Measurements from ENCODE around the gene LZTR1. TPM values are rescaled to one million over a fixed set of nuclear protein-coding genes. Genes with fewer than 3 reads are reported as not detected.
"Not testable (repeated sequence)": the region's sequence is repeated elsewhere in the genome, so short reads cannot be mapped to it uniquely, and the experiment has no call there.

Gene LZTR1
- total RNA-seq = 10 to 100 TPM; 39.3 to 43.4 TPM

- peak; percentile 83 for DNase-seq
- POLR2A ChIA-PET = interaction anchor here (0.6 to 1.7 kb wide), 7 partner anchors 10 to 31 kb away, joined by 3 to 13 read pairs (median 5); partner anchors contain the start of gene THAP7
- peaks cover 16% of the 10 kb centered on the region for H3K36me3 Mint-ChIP-seq
- peak within 1 kb of the TSS; percentile 88 for H3K27ac Mint-ChIP-seq
- peak within 1 kb of the TSS; percentile 95 for H3K4me3 Mint-ChIP-seq
- peaks cover 10% of the 10 kb centered on the region for H3K9me3 Mint-ChIP-seq
- CTCF ChIA-PET = interaction anchor here (0.6 to 3.1 kb wide), 14 partner anchors 9 to 120 kb away, joined by 3 to 17 read pairs (median 4); partner anchors contain the start of genes P2RX6 and THAP7
- intact Hi-C loops (cut with micrococcal nuclease) = loop anchor here (1.0 kb wide), 2 partner anchors 20 to 65 kb away; partner anchors contain the start of genes CRKL and THAP7
- no peaks in the 10 kb centered on the region for H3K27me3 Mint-ChIP-seq
- H3K4me1 Mint-ChIP-seq (ENCODE audit: low read depth) = peaks cover 43% of the 10 kb centered on the region
Observed at GRCh38 chr22:20981787-20982562, at the start of gene LZTR1. Gene LZTR1 (plus strand): TSS chr22:20982297. CDS start chr22:20982372, 75 bp downstream.

- ChIA-PET CTCF (no interaction called here), POLR2A (no interaction called here)
- Mint-ChIP-seq H3K4me1 (ENCODE audit: low read depth) (peaks cover 56% of the 10 kb centered on the region), H3K9me3 (no peaks in the 10 kb centered on the region), H3K4me3 (no peak overlapping the region), H3K36me3 (peaks cover 41% of the 10 kb centered on the region), H3K27me3 (no peaks in the 10 kb centered on the region), H3K27ac (no peak overlapping the region)
- DNase-seq = no peak
- intact Hi-C loops (cut with micrococcal nuclease) = no loop called here
Observed at GRCh38 chr22:20933910-20934309, 48.2 kb upstream of the LZTR1 start.

- POLR2A ChIA-PET; intact Hi-C loops (cut with micrococcal nuclease); DNase-seq; H3K4me3 Mint-ChIP-seq; H3K27me3 Mint-ChIP-seq; H3K27ac Mint-ChIP-seq; CTCF ChIA-PET; H3K9me3 Mint-ChIP-seq: not testable (repeated sequence)
- peaks cover 57% of the 10 kb centered on the region for H3K4me1 Mint-ChIP-seq (ENCODE audit: low read depth)
- H3K36me3 Mint-ChIP-seq = peaks cover 37% of the 10 kb centered on the region
Observed at GRCh38 chr22:20935049-20935448, 47.0 kb upstream of the LZTR1 start.

GRCh38 chr22:20935780-20936539 lies 46.1 kb upstream of the LZTR1 start:
- DNase-seq; H3K27me3 Mint-ChIP-seq; H3K27ac Mint-ChIP-seq; H3K4me3 Mint-ChIP-seq; H3K9me3 Mint-ChIP-seq; intact Hi-C loops (cut with micrococcal nuclease); POLR2A ChIA-PET: not testable (repeated sequence)
- Mint-ChIP-seq H3K4me1 (ENCODE audit: low read depth) (peaks cover 66% of the 10 kb centered on the region), H3K36me3 (peaks cover 44% of the 10 kb centered on the region)
- CTCF ChIA-PET = interaction anchor here (1.1 kb wide), 1 partner anchor 26 kb away, joined by 3 read pairs; no protein-coding TSS in a partner anchor

- no peaks in the 10 kb centered on the region for H3K27me3 Mint-ChIP-seq
- peaks cover 74% of the 10 kb centered on the region for H3K4me1 Mint-ChIP-seq (ENCODE audit: low read depth)
- peaks cover 45% of the 10 kb centered on the region for H3K36me3 Mint-ChIP-seq
- no peak for DNase-seq
- CTCF ChIA-PET = interaction anchor here (1.5 to 1.6 kb wide), 2 partner anchors 17 to 165 kb away, joined by 4 read pairs; no protein-coding TSS in a partner anchor
- H3K4me3 Mint-ChIP-seq = no peak overlapping the region
- intact Hi-C loops (cut with micrococcal nuclease) = no loop called here
- POLR2A ChIA-PET = no interaction called here
- H3K9me3 Mint-ChIP-seq = no peaks in the 10 kb centered on the region
- H3K27ac Mint-ChIP-seq = no peak overlapping the region
Observed at GRCh38 chr22:20937031-20937793, 44.9 kb upstream of the LZTR1 start.

- intact Hi-C loops (cut with micrococcal nuclease) = no loop called here
- Mint-ChIP-seq H3K27me3 (no peaks in the 10 kb centered on the region), H3K36me3 (peaks cover 45% of the 10 kb centered on the region), H3K9me3 (no peaks in the 10 kb centered on the region), H3K27ac (no peak overlapping the region), H3K4me1 (ENCODE audit: low read depth) (peaks cover 73% of the 10 kb centered on the region), H3K4me3 (no peak overlapping the region)
- DNase-seq = no peak
- POLR2A ChIA-PET = no interaction called here
- CTCF ChIA-PET = interaction anchor here (1.0 to 1.6 kb wide), 3 partner anchors 17 to 164 kb away, joined by 4 read pairs; no protein-coding TSS in a partner anchor
Observed at GRCh38 chr22:20937794-20938671, 44.1 kb upstream of the LZTR1 start.

- H3K9me3 Mint-ChIP-seq; H3K27ac Mint-ChIP-seq; H3K4me3 Mint-ChIP-seq; DNase-seq; H3K27me3 Mint-ChIP-seq; intact Hi-C loops (cut with micrococcal nuclease): not testable (repeated sequence)
- ChIA-PET CTCF (interaction anchor here (0.6 kb wide), 1 partner anchor 302 kb away, joined by 3 read pairs; no protein-coding TSS in a partner anchor), POLR2A (interaction anchor here (0.6 to 0.7 kb wide), 2 partner anchors 14 to 108 kb away, joined by 3 read pairs; no protein-coding TSS in a partner anchor)
- Mint-ChIP-seq H3K36me3 (peaks cover 38% of the 10 kb centered on the region), H3K4me1 (ENCODE audit: low read depth) (peaks cover 74% of the 10 kb centered on the region)
Observed at GRCh38 chr22:20939457-20940185, 42.5 kb upstream of the LZTR1 start.

GRCh38 chr22:20940186-20940651 lies 41.9 kb upstream of the LZTR1 start:
- Mint-ChIP-seq H3K4me3 (no peak overlapping the region), H3K27ac (no peak overlapping the region), H3K4me1 (ENCODE audit: low read depth) (peaks cover 72% of the 10 kb centered on the region), H3K27me3 (no peaks in the 10 kb centered on the region), H3K36me3 (peaks cover 38% of the 10 kb centered on the region), H3K9me3 (no peaks in the 10 kb centered on the region)
- DNase-seq = no peak
- intact Hi-C loops (cut with micrococcal nuclease) = no loop called here
- ChIA-PET CTCF (interaction anchor here (0.6 kb wide), 1 partner anchor 302 kb away, joined by 3 read pairs; no protein-coding TSS in a partner anchor), POLR2A (interaction anchor here (0.6 to 0.7 kb wide), 2 partner anchors 14 to 108 kb away, joined by 3 read pairs; no protein-coding TSS in a partner anchor)

- H3K9me3 Mint-ChIP-seq = no peaks in the 10 kb centered on the region
- H3K4me1 Mint-ChIP-seq (ENCODE audit: low read depth) = peaks cover 74% of the 10 kb centered on the region
- H3K4me3 Mint-ChIP-seq = no peak overlapping the region
- ChIA-PET POLR2A (no interaction called here), CTCF (no interaction called here)
- no peak overlapping the region for H3K27ac Mint-ChIP-seq
- peaks cover 37% of the 10 kb centered on the region for H3K36me3 Mint-ChIP-seq
- DNase-seq = no peak
- H3K27me3 Mint-ChIP-seq = no peaks in the 10 kb centered on the region
- intact Hi-C loops (cut with micrococcal nuclease) = no loop called here
Observed at GRCh38 chr22:20940904-20941385, 41.2 kb upstream of the LZTR1 start.

- POLR2A ChIA-PET; H3K27me3 Mint-ChIP-seq; DNase-seq; H3K27ac Mint-ChIP-seq; H3K4me3 Mint-ChIP-seq; H3K9me3 Mint-ChIP-seq; intact Hi-C loops (cut with micrococcal nuclease): not testable (repeated sequence)
- Mint-ChIP-seq H3K36me3 (peaks cover 27% of the 10 kb centered on the region), H3K4me1 (ENCODE audit: low read depth) (peaks cover 75% of the 10 kb centered on the region)
- CTCF ChIA-PET = interaction anchor here (0.5 kb wide), 1 partner anchor 8 kb away, joined by 3 read pairs; no protein-coding TSS in a partner anchor
Observed at GRCh38 chr22:20942203-20942902, 39.7 kb upstream of the LZTR1 start.
